ENCODE measurements around the gene PTPRN2.
"Not testable (repeated sequence)": the region's sequence is repeated elsewhere in the genome, so short reads cannot be mapped to it uniquely, and the experiment has no call there.

The PTPRN2 gene

DNA sequence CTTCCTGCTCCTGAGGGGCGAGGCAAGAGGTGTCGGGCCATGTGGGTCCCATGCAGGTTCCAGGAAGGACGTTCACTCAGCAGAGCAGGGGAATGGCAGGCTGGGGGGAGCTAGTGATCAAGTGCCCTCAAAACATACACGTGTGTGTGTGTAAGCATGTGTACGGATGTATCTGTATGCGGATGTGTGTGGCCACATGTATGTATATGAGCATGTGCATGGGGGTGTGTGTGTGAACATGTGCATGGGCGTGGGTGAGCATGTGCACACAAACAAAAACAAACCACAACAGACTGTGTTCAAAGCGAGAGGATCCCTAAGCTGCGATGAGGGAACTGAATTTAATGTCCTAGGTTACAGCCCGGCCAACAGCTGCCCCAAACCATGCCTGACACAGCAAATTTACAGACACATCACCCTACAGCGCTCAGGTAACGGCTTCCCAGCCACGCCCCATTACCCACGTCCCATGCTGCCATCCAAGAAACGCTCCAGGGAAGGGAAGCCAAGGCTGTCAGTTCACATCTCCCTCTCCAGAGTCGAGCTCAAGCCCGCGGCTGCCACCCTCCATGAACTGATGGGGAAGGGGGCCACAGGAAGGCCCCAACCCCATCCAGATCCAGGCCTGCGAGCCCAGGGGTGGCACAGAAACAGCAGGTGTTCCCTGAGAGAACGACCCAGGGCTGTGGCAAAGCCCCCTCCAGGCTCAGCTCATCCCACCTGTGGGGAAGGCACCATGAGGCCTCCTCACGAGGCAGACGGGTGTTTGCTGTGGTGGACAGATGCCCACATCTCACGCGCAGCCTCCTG, 56.6 kb downstream of the PTPRN2 start:
- DNase-seq: no peak

DNA sequence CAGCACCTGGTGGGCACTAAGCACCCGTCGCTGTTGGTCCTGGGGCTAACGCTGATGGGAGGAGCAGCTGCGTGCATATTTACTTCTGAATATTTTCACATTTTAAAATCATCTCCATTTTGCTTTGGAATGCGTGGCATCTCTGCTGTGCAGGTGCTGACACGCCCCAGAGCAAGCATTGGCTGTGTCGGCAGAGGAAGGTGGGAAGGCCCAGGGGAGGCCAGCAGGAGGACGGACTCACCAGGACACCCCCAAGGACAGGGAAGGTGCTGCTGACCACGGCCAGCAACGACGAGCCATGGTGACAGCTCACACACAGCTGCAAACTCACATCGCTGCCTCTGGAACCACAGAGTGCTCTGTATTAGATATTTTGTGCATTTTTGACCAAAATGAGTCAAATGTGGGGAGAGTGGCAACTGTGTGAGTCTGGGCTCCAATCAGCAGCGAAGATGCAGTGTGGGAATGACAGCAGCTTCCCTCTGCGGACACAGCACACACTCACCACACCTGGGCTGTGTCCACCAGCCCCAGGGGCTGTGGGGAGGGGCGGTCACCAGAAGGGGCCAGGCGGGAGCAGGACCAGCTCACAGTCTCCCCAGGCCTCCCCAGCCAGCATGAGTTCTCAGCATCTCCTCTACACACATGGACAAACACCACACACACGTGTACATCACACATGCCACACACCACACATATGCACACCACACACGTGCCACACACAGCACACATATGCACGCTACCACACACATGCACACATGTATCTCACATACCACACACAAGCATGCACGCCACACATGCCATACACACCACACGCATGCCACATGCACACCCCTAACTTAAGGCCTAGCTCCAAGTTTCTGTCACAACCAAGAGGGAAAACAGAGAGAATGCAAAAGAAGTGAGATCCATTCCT, 58.2 kb downstream of the PTPRN2 start:
- no peak for DNase-seq

GRCh38 chr7:158527915-158528502, 59.6 kb downstream of the PTPRN2 start:
- no peak for DNase-seq

- no peak for DNase-seq
Measured at GRCh38 chr7:158527495-158527894, 60.1 kb downstream of the PTPRN2 start.

DNA sequence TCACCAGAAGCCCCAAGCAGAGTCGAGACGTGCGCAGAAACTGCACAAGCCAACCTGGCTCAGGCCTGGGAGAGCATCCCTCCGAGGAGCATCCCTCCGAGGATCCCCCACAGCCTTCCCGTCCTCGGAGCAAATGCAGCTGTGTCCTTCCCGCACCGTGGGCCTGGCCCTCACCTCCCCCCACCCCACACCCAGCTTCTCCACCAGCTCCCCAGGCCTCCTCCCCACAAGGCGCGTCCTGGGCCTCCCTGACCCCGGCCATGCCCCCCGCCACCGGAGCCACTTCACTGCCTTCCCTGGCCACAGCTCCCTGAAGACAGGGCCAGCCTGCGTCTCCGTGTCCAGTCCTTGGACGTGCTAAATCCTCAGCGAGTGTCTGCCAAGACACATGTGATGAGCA, 60.6 kb downstream of the PTPRN2 start:
- DNase-seq: no peak

DNA sequence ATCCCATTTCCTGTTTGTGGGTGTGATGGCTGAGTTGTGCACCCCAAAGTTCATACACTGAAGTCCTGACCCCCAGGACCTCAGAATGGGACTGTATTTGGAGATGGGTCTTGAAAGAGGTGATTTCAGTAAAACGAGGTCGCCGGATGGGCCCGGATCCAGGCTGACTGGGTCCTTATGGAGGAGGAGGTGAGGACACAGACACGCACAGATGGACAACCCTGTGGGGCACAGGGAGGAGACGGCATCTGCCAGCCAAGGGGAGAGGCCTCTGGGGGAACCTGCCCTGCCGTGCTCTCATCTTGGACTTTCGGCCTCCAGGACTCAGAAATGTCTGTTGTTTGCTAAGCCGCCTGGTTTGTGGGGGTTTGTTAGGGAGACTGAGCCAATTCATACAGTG, 61.1 kb downstream of the PTPRN2 start:
- DNase-seq: no peak

- no peak for DNase-seq
Measured at GRCh38 chr7:158525648-158526484, 61.8 kb downstream of the PTPRN2 start.

DNA sequence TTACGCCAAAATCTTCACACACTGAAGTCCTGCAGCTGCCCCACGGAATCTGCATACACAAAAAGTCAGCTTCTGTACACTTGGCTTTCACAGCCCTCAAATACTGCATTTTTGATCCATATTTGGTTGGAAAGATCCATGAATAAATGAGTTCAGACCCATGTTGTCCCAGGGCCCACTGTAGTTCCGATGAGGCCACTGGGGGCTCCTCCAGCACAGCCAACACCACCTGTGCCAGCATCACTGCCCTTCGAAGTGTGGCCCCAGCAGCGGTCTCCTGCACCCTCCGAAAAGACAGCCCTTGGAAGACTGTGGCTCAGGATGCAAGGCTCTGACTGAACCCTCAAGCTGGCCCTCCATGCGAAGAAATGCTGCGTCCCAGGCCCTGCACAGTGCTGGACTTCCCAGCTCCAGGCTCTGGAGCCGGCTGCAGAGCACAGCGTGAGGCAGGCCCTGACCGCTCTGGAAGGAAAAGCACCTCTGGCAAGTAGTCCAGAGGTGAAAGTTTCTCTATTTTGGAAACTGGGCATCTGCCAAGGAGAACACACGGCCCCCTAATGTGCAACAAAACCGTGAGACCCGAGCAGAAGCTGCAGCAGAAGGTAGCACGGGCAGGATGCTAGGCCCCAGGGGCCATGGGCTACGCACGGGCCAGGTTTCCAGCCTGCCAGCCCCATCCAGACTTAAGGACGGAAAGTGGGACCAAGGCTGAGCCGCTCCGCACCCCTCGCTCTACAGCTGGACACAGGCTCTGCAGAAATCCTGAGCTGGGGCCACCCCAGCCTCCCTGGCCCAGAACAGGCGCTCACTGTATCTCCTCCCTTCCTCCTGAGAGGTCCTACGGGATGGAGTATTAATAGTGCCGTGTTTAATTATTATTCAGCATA, 62.6 kb downstream of the PTPRN2 start:
- no peak for DNase-seq

DNA sequence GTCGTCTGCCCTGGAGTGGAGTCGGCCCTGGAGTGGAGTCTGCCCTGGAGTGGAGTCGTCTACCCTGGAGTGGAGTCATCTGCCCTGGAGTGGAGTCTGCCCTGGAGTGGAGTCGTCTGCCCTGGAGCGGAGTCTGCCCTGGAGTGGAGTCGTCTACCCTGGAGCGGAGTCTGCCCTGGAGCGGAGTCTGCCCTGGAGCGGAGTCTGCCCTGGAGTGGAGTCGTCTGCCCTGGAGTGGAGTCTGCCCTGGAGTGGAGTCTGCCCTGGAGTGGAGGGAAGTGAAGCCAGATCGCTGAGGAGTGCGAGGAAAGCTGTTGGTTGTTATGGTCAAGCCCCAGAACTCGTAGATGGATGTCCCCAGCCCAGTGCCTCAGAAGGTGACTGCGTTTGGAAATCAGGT, 63.3 kb downstream of the PTPRN2 start:
- not testable (repeated sequence) for DNase-seq

GRCh38 chr7:158523877-158524276, 63.7 kb downstream of the PTPRN2 start:
- DNase-seq: not testable (repeated sequence)

- DNase-seq: not testable (repeated sequence)
Measured at GRCh38 chr7:158523165-158523856, 64.3 kb downstream of the PTPRN2 start.

DNA sequence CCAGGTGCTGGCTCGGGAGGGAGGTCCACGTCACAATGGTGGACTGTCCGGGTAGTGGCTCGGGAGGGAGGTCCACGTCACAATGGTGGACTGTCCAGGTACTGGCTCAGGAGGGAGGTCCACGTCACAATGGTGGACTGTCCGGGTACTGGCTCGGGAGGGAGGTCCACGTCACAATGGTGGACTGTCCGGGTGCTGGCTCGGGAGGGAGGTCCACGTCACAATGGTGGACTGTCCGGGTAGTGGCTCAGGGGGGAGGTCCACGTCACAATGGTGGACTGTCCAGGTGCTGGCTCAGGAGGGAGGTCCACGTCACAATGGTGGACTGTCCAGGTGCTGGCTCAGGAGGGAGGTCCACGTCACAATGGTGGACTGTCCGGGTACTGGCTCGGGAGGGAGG, 65.8 kb downstream of the PTPRN2 start:
- not testable (repeated sequence) for DNase-seq

- DNase-seq: no peak
Measured at GRCh38 chr7:158520825-158521224, 66.8 kb downstream of the PTPRN2 start.

- DNase-seq: no peak
Measured at GRCh38 chr7:158519633-158520174, 67.9 kb downstream of the PTPRN2 start.

- no peak for DNase-seq
Measured at GRCh38 chr7:158518980-158519632, 68.5 kb downstream of the PTPRN2 start.

DNA sequence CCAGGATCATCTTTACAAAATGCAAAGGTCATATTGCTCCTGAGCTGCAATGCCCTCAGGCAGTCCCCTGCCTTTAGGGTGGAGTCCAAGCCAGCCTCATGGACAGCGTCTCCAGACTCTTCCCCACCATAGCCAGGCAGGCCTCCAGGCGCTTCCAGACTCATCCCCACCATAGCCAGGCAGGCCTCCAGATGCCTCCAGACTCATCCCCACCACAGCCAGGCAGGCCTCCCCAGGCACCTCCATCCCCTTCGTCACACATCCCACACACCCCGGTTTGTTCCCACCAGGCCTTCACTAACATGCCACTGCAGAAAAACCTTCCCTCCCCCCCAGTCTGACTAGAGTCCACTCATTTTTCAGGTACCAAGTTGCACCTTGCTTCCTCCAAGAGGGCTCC, 70.1 kb downstream of the PTPRN2 start:
- DNase-seq: no peak

GRCh38 chr7:158517072-158517471, 70.6 kb downstream of the PTPRN2 start:
- no peak for DNase-seq

DNA sequence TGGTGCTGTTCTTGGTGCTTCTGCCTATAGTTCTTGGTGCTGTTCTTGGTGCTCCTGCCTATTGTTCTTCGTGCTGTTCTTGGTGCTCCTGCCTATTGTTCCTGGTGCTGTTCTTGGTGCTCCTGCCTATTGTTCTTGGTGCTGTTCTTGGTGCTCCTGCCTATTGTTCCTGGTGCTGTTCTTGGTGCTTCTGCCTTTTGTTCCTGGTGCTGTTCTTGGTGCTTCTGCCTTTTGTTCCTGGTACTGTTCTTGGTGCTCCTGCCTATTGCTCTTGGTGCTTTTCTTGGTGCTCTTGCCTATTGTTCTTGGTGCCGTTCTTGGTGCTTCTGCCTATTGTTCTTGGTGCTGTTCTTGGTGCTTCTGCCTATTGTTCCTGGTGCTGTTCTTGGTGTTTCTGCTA, 71.1 kb downstream of the PTPRN2 start:
- DNase-seq: no peak

GRCh38 chr7:158512869-158513268, 74.8 kb downstream of the PTPRN2 start:
- no peak for DNase-seq

DNA sequence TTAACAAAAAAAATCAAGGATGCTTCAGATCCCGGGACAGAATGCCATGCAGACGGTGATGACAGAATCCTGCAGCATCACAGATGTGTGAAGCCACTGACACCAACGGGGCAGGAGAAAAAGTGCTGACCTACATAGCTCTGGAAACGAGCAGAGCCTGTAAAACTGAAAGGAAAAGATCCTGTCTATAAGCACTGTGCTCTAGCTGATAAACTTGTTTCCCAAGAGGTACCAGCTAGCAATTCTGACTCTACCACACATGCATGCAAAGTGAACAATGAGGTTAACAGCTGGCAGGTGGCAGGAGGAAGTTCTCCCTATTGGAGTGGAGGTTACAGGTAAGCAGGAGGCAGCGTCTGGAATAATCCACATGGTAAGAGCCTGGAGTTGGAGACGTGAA, 75.6 kb downstream of the PTPRN2 start:
- DNase-seq: no peak
